NCI-H2196 (cell line): ENCODE measurements around the gene ANKRD20A1.
"Not testable (repeated sequence)": the region's sequence is repeated elsewhere in the genome, so short reads cannot be mapped to it uniquely, and the experiment has no call there.

Experiments
- DNase-seq: peaks from one replicate; lab custom pipeline; 2025; ENCODE audit not compliant: unreplicated experiment; lab: John Stamatoyannopoulos, UW

Gene ANKRD20A1

DNA sequence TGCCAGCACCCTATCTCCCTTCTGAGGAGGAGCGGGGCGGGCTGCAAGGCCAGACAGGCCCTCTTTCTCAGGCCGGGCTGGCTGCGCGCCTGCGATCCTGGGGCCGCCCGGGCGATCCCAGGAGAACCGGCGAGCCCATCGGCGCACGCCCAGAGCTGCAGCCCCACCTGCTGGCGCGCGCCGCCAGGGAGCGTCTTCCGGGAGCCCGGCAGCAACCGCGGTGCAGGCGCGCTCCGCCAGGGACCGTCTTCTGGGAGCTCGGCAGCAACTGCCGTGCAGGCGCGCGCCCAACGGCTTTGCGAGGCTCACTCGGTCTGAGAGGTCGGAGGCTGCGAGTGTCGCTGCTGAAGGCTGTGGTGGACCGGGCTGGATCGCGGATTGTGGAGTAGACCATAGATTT lies at the start of gene ANKRD20A1:
Gene ANKRD20A1, plus strand, starts transcription at position 61 of the 400 bp plus-strand sequence. CDS start 496 bp downstream, outside the sequence.
- not testable (repeated sequence) for DNase-seq

DNA sequence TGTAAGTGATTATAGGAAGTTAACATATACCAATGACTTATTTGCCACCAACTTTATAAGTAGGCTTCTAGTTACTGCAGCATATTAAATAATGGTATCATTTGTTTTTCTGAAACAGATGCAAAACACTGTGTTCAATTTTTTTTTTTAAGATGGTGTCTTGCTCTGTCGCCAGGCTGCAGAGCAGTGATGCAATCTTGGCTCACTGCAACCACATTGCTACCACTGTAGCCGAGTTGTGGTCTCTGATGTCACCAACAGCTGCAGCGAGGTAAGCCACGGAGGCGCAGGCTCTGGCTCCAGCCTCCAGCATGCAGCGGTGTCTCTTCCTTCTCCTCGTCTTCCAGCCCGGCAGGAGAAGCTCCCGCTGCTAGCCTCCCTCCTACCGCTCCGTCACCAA lies 26.6 kb upstream of the ANKRD20A1 start:
- not testable (repeated sequence) for DNase-seq
